Vagina (tissue), 2 donors: ENCODE data around the gene MAP3K9.

Source experiments
- CTCF ChIP-seq, 3 experiments: fragments of 450-650 bp in 2 of 3; fragments of 200-600 bp in 1 of 3; sonication (generic) in 1 of 3; IDR thresholded peaks; one replicate each; pipeline ENCODE4 v1.5.1; 2017 to 2019; ENCODE audit warnings: antibody characterized with exemption in 3 of 3, mild to moderate bottlenecking in 2 of 3, moderate library complexity in 2 of 3
- POLR2AphosphoS5 ChIP-seq, 2 donors: sonication (generic); formaldehyde crosslinking; IDR thresholded peaks; one replicate each; pipeline ENCODE4 v1.9.0; 2017; ENCODE audit warnings: antibody characterized with exemption in 2 of 2, mild to moderate bottlenecking in 2 of 2, low read depth in 1 of 2; ENCODE audit not compliant: insufficient read depth in 1 of 2

GRCh38 chr14:70791971-70792370 is 17.3 kb downstream of the MAP3K9 start:
- TF ChIP-seq CTCF (IDR thresholded peaks at IDR 0.05): no peak
- TF ChIP-seq POLR2AphosphoS5 (IDR thresholded peaks at IDR 0.05; ENCODE audit: insufficient read depth in 1 of 2, low read depth in 1 of 2): no peak
